T-helper 1 cell treated with Interleukin-12 subunit alpha and Interleukin-12 subunit beta and Interleukin-4 antibody, amounts not matched to agents 30 μg/mL and 1 μg/mL, for 36 hours (primary cell): ENCODE results near the gene AHSG.

ENCODE experiments used
- H3K27ac Mint-ChIP-seq: one replicate; pipeline ENCODE4 v1.8.0; 2021; ENCODE audit warnings: mild to moderate bottlenecking, mixed read lengths
- H3K27me3 Mint-ChIP-seq: one replicate; pipeline ENCODE4 v1.8.0; 2021; ENCODE audit warnings: low read depth, mixed read lengths
- H3K36me3 Mint-ChIP-seq: one replicate; pipeline ENCODE4 v1.8.0; 2021; ENCODE audit warnings: low read depth, mixed read lengths
- H3K4me1 Mint-ChIP-seq: one replicate; pipeline ENCODE4 v1.8.0; 2021; ENCODE audit warnings: low read depth, mixed read lengths
- H3K4me3 Mint-ChIP-seq: one replicate; pipeline ENCODE4 v1.8.0; 2021; ENCODE audit warnings: mild to moderate bottlenecking, moderate library complexity, mixed read lengths
- H3K9me3 Mint-ChIP-seq: one replicate; pipeline ENCODE4 v1.8.0; 2021; ENCODE audit warnings: mixed read lengths

AHSG gene

DNA sequence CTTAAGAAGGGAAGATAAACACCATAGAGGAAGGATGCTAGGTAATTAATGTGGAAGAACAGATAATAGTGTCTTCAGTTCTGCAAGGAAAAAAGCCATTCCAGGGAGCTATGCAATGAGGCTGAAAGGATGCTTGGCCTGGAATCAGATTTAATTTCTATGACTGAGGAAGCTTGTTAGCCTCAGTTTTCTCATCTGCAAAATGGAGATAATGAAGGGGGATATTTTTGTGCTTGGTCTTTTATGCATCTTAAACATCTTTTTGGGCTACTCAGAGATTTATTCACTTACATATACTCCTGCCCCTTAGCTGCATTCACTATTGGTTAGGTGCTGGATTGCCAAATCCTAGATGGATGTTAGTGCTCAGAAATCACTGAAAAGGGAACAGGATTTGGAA is 25.7 kb upstream of the AHSG start:
- no peak overlapping the region for H3K4me3 Mint-ChIP-seq
- H3K4me1 Mint-ChIP-seq = peaks cover 23% of the 10 kb centered on the region
- no peak overlapping the region for H3K27ac Mint-ChIP-seq
- no peaks in the 10 kb centered on the region for H3K9me3 Mint-ChIP-seq
- peaks cover 38% of the 10 kb centered on the region for H3K36me3 Mint-ChIP-seq
- no peaks in the 10 kb centered on the region for H3K27me3 Mint-ChIP-seq

DNA sequence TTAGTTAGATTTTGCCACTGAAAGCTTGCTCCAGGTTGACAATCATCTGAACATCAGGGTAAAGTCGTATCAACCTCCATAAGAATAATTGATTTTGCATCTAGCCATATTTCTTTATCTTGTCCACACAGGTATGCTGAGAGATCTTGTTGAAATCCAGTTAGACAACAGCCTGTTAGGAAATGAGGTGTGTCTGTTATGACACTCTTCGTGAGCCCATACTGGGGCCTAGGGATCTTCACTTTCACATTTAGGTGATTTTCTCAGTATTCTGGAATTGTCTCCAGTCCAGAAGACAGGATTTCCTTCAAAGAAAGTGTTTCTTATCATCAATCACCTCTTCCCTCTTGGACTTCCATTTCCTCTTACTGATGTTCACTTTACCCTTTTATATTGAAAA is 24.2 kb upstream of the AHSG start:
- Mint-ChIP-seq H3K27me3 (no peaks in the 10 kb centered on the region), H3K36me3 (peaks cover 26% of the 10 kb centered on the region), H3K4me3 (no peak overlapping the region), H3K4me1 (peaks cover 20% of the 10 kb centered on the region), H3K27ac (no peak overlapping the region), H3K9me3 (no peaks in the 10 kb centered on the region)

DNA sequence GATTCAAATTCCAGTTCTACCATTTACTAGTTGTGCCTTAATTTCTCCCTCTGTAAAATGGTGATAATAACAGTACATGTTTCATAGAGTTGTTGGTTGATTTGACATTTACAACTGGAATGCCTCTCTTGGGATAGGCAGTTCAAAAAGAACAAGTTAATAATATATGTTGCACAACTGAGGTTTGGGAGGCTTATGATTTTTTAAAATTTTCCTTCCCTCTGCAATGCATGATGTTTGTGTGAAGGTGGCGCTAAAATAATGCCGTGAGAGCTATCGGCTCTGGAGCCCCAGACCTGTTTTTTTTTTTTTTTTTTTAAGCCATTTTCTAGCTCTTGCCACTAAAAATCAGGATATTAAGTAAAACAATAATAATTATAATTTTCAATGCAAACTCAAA is 23.7 kb upstream of the AHSG start:
- no peaks in the 10 kb centered on the region for H3K27me3 Mint-ChIP-seq
- H3K9me3 Mint-ChIP-seq = no peaks in the 10 kb centered on the region
- H3K36me3 Mint-ChIP-seq = peaks cover 24% of the 10 kb centered on the region
- peaks cover 20% of the 10 kb centered on the region for H3K4me1 Mint-ChIP-seq
- no peak overlapping the region for H3K4me3 Mint-ChIP-seq
- H3K27ac Mint-ChIP-seq = no peak overlapping the region

DNA sequence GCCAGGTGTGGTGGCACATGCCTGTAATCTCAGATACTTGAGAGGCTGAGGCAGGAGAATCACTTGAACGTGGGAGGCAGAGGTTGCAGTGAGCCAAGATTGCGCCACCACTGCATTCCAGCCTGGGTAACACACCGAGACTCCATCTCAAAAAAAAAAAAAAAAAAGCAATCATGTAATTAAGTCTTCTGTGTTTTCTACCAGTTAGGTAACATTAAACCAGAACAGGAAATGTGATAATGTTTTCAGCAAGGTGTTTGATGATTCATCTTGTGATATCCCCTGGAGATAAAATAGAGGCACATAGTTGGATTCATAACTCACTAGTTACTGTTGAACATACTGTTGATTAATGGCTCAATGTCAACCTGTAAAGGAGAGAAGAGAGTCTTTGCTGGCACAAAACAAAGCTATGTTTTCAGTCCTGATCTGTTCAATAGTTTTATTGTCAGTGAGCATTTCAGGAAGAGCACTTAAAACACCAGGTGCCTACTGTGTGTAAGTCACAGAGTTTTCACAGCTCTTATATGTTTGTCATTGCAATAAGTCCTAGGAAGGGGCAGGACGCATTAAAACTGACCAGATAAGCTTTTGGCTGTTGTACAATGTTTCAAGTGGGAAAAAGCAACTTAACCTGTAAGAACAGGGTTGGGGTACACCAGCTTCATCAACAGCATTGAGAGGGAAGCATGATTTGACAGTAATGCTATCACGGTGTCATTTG is 22.8 kb upstream of the AHSG start:
- Mint-ChIP-seq H3K9me3 (no peaks in the 10 kb centered on the region), H3K4me3 (no peak overlapping the region), H3K27me3 (no peaks in the 10 kb centered on the region), H3K36me3 (peaks cover 15% of the 10 kb centered on the region), H3K27ac (no peak overlapping the region), H3K4me1 (peaks cover 20% of the 10 kb centered on the region)

DNA sequence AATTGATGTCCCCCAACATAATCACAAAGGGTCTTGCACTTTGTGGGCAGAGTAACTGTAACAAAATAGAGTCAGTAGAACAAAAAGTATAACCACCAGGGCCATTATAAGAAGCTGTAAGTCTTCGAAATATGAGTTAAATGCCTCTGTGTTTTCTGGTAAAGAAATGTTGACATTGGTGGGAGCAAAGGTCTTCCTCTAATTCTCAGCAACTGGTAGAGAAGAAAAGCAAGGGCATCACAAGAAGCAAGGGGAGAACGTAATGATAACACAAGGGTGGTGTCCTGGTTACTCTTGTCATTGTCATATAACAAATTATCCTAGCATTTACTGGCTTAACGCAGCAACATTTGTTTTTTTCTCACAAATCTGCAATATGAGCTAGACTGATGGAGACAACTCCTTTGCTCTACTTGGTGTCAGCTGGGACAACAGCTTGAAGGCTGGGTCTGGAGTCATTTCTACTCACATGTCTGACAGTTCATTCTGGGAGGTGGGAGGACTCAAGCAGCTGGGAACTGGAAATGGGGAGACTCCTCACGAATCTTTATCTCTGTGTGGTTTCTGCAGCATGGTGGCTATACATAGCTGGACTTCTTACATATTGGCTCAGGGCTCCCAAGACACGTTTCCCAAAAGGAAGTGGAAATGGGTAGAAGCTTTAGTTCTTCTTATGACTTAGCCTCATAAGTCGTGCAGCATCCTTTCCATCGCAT is 22.1 kb upstream of the AHSG start:
- Mint-ChIP-seq H3K36me3 (peaks cover 11% of the 10 kb centered on the region), H3K4me1 (peaks cover 20% of the 10 kb centered on the region), H3K9me3 (no peaks in the 10 kb centered on the region), H3K27ac (no peak overlapping the region), H3K27me3 (no peaks in the 10 kb centered on the region), H3K4me3 (no peak overlapping the region)

DNA sequence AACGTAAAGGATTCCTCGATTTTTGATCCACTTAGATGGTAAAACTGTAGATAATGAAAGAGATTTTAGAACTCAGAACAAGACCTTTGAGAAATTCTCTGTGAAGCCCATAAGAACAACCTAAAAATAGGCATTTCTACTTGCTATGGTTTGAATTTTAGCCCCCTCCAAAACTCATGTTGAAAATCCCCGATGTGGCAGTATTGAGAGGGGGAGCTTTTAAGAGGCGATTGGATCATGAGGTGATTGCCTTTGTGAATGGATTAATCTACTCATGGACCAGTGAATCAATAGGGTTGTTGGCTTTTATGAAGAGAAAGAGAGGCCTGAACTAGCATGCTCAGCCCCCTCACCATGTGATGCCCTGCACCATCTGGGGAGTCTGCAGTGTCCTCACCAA is 20.2 kb upstream of the AHSG start:
- no peaks in the 10 kb centered on the region for H3K9me3 Mint-ChIP-seq

DNA sequence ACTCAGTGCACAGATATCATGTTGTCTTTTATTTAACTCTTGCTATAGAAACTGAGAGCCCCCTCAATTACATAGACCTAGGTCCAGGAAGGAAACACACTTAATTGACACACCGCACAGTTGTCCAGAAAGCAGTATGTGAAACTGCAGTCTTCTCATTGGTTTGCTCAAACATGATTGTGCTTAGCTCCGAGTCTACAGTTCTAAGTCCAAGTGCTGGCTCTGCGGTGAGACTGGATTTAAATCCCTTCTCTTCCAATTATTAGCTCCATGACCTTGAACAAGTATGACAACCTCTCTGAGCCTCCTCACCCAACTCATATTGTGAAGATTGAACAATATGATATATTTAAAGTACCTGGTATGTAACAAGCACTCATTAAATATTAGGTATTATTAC is 19.0 kb upstream of the AHSG start:
- no peak overlapping the region for H3K27ac Mint-ChIP-seq
- peaks cover 13% of the 10 kb centered on the region for H3K4me1 Mint-ChIP-seq
- H3K9me3 Mint-ChIP-seq = no peaks in the 10 kb centered on the region
- no peaks in the 10 kb centered on the region for H3K36me3 Mint-ChIP-seq
- no peak overlapping the region for H3K4me3 Mint-ChIP-seq
- no peaks in the 10 kb centered on the region for H3K27me3 Mint-ChIP-seq

More for the DNA sequence above, 20.2 kb upstream of the AHSG start:
- no peak overlapping the region for H3K4me3 Mint-ChIP-seq
- H3K4me1 Mint-ChIP-seq = peaks cover 20% of the 10 kb centered on the region
- H3K27me3 Mint-ChIP-seq = no peaks in the 10 kb centered on the region
- H3K36me3 Mint-ChIP-seq = peaks cover 4% of the 10 kb centered on the region
- H3K27ac Mint-ChIP-seq = no peak overlapping the region

DNA sequence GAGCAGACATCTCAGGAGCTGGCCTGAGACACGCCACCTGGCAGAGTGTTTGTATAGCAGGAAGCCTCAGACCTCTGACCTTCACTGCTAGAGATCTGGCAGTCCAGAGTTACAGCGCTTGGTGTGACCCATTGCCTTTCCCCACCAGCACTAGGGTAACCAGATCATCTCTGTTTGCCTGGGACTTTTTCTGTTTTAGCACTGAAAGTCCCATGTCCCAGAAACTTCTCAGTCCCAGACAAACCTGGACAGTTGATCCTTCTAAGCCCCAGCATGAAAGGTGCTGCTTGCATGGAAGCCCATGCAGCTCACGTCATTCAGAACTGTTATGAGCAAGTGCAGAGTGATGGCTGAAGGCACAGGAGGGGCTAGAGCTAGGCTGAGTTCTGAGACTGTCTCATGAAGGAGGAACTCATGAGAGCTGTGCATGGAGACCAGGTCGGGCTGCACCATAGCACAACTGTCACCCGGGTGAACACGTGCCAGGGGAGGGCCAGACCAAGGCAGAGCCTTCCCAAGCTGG is 18.2 kb upstream of the AHSG start:
- Mint-ChIP-seq H3K36me3 (no peaks in the 10 kb centered on the region), H3K4me3 (no peak overlapping the region), H3K27ac (no peak overlapping the region), H3K4me1 (peaks cover 10% of the 10 kb centered on the region), H3K27me3 (no peaks in the 10 kb centered on the region), H3K9me3 (no peaks in the 10 kb centered on the region)

DNA sequence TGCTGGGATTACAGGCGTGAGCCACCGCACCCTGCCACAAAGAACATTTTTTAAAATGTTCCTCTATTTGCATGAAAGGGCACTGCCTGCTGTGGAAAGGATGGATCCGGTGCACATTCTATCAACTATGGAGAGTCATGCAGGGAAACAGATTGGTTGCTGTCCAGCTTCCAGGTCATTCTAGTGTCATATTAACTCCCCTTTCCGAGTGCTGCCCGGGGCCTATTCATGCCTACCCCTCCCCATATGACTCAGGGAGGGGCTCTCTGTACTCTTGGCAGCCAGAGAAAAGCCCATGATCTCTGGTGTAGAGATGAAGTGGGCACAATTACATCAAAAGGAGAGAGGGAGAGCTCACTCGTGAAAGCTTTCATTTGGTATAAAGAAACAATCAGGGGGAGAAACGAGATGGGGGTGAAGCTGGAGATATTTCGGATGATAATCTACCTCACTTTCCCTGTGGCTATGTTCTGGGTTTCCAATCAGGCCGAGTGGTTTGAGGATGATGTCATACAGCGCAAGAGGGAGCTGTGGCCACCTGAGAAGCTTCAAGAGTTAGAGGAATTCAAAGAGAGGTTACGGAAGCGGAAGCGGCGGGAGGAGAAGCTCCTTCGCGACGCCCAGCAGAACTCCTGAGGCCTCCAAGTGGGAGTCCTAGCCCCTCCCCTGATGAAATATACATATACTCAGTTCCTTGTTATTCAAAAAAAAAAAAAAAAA is 16.1 kb upstream of the AHSG start:
- no peak overlapping the region for H3K4me3 Mint-ChIP-seq
- H3K4me1 Mint-ChIP-seq = no peaks in the 10 kb centered on the region
- no peak overlapping the region for H3K27ac Mint-ChIP-seq
- H3K27me3 Mint-ChIP-seq = no peaks in the 10 kb centered on the region
- H3K9me3 Mint-ChIP-seq = no peaks in the 10 kb centered on the region
- no peaks in the 10 kb centered on the region for H3K36me3 Mint-ChIP-seq

DNA sequence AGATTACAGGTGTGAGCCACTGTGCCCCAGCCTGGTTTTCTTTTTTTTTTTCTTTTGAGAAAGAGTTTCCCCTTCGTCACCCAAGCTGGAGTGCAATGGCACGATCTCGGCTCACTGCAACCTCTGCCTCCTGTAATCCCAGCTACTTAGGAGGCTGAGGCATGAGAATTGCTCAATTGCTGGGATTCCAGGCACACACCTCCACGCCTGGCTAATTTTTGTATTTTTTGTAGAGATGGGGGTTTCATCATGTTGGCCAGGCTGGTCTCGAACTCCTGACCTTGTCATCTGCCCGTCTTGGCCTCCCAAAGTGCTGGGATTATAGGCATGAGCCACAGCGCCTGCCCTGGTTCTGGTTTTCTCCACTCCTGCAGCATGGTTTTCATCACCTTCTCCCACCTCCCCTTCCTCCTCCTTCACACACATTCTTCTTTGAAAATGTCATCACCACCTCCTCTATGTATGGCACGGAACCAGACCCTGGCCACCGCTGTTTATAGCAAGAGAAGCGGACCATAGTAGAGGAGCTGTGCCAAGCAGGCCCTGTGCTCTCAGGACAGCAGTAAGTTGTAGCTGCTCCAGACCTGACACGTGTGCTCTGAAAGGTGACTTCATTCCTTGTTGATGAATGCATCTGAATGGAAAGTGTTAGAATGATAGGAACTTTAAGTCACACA is 14.6 kb upstream of the AHSG start:
- H3K27me3 Mint-ChIP-seq = no peaks in the 10 kb centered on the region
- no peaks in the 10 kb centered on the region for H3K9me3 Mint-ChIP-seq
- no peak overlapping the region for H3K4me3 Mint-ChIP-seq
- no peak overlapping the region for H3K27ac Mint-ChIP-seq
- H3K36me3 Mint-ChIP-seq = no peaks in the 10 kb centered on the region
- H3K4me1 Mint-ChIP-seq = no peaks in the 10 kb centered on the region

DNA sequence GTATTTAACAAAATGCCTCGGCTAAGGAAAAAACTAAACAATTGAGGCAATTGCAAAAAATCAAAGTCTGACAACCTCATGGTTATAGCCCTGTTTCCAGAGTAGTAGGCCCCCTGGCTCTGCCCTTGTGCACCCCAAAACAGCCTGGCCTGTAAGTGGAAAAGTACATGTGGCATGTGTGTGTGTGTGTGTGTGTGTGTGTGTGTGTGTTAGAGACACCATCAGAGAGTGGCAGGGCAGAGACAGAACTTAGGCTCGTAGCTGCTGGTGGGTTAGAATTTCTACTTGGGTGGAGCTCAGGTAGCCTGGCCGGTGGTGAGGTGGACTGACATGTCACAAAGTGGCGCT is 14.1 kb upstream of the AHSG start:
- Mint-ChIP-seq H3K27ac (no peak overlapping the region), H3K4me1 (no peaks in the 10 kb centered on the region), H3K9me3 (no peaks in the 10 kb centered on the region), H3K4me3 (no peak overlapping the region), H3K36me3 (no peaks in the 10 kb centered on the region), H3K27me3 (no peaks in the 10 kb centered on the region)

DNA sequence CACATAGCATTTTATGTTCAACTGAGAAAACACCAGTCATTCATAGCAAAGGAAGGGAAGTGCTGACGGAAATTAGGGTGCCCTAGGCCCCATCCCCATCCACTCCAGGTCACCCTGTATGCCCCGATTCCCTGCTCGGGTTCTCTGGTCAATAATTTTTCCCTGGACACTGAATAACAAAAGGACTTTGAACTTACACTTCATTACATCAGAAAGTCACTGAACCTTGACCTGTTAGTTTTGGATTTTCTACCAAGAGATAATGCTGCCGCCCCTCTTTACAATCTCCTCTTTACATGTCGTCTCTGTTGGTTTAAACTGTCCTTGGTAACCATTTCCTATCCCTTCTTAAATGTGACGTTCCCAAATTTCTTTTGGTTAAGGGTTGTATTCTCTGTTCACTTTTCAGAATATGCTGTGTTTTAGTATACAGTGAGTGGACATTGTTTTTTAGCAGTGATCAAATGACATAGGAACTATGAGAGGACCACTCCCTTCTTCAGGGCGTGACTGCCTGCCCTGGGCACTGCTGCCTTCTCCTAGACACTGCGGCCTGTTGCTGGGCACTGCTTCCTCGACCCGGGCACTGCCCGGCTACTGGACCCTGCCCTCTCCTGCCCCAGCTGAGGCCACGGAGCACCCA is 13.6 kb upstream of the AHSG start:
- no peaks in the 10 kb centered on the region for H3K9me3 Mint-ChIP-seq
- no peaks in the 10 kb centered on the region for H3K4me1 Mint-ChIP-seq
- H3K36me3 Mint-ChIP-seq = no peaks in the 10 kb centered on the region
- H3K27ac Mint-ChIP-seq = no peak overlapping the region
- no peaks in the 10 kb centered on the region for H3K27me3 Mint-ChIP-seq
- no peak overlapping the region for H3K4me3 Mint-ChIP-seq

DNA sequence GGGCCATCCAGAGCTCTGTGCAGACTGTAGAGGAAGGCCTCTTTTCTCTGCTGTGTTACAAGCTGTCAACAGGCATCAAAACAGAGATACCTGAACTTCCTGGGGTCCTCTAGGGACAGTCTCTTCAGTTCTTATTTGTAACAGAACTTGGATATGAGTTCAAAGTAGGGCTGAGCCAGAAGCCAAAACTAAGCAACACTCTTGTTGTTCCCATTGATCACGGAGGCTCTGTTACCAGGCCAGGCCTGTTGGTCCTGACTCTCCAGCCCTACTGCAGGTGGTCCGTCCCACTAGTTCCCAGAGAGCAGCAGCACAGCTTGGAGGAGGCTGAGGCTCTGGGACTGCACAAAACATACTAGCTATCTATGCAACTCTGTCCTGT is 13.1 kb upstream of the AHSG start:
- Mint-ChIP-seq H3K27ac (no peak overlapping the region), H3K36me3 (no peaks in the 10 kb centered on the region), H3K4me1 (no peaks in the 10 kb centered on the region), H3K4me3 (no peak overlapping the region), H3K9me3 (no peaks in the 10 kb centered on the region), H3K27me3 (peaks cover 3% of the 10 kb centered on the region)

DNA sequence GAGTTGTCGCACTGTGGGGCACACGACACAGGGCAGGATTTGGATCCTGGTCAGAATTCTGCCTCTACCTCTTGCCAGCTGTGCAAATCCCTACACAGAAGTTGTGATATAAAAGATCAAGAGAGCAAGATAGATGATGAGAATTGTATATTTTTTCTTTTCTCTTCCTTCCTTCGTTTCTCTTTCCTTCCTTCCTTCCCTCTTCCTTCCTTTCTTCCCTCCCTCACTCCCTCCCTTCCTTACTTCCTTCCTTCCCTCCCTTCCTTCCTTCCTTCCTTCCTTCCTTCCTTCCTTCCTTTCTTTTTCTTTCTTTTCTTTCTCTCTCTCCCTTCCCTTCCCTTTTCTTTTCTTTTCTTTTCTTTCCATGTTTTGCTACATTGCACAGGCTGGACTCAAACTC is 12.0 kb upstream of the AHSG start:
- Mint-ChIP-seq H3K36me3 (no peaks in the 10 kb centered on the region), H3K27ac (no peak overlapping the region), H3K9me3 (no peaks in the 10 kb centered on the region)

More for the DNA sequence above, 12.0 kb upstream of the AHSG start:
- Mint-ChIP-seq H3K4me1 (no peaks in the 10 kb centered on the region), H3K27me3 (peaks cover 8% of the 10 kb centered on the region), H3K4me3 (no peak overlapping the region)
